ENCODE data around the gene ELMO1.

GRCh38 chr7:37445790-37446189 is 2.9 kb downstream of the ELMO1 start:
- TF ChIP-seq CTCF (IDR thresholded peaks at IDR 0.05; ENCODE audit: poor library complexity) = no peak
- no peak for TF ChIP-seq EZH2 (IDR thresholded peaks at IDR 0.05; ENCODE audit: borderline replicate concordance)
- TF ChIP-seq EZH2phosphoT487 (IDR thresholded peaks at IDR 0.05; ENCODE audit: low read depth, severe bottlenecking, unreplicated experiment) = no peak

Measured in hepatocyte (in vitro differentiated cells).